Retinal pigment epithelial cell (primary cell): ENCODE data around the gene NRSN1.

Source experiments
- DNase-seq: peaks from one replicate; pipeline ENCODE4 v3.0.0-alpha.2; 2010; ENCODE audit warnings: low read depth
- H3K4me3 ChIP-seq: 2 replicates; pipeline ENCODE4 v1.5.1; 2011; ENCODE audit warnings: mild to moderate bottlenecking, low read length, control low read depth, moderate library complexity
- CTCF ChIP-seq: conservative IDR thresholded peaks from 2 replicates; pipeline ENCODE4 v1.5.1; 2011; ENCODE audit warnings: low read depth, low read length, control low read depth, inconsistent platforms

The NRSN1 gene

GRCh38 chr6:24093381-24093780 is 32.6 kb upstream of the NRSN1 start:
- DNase-seq: no peak
- no peak overlapping the region for H3K4me3 ChIP-seq
- TF ChIP-seq CTCF: no peak

- no peak overlapping the region for H3K4me3 ChIP-seq
- TF ChIP-seq CTCF: no peak
- no peak for DNase-seq
Measured at GRCh38 chr6:24099181-24099580, 26.8 kb upstream of the NRSN1 start.

- no peak for TF ChIP-seq CTCF
- no peak for DNase-seq
- no peak overlapping the region for H3K4me3 ChIP-seq
Measured at GRCh38 chr6:24100024-24100769, 25.8 kb upstream of the NRSN1 start.

GRCh38 chr6:24100770-24101155 is 25.3 kb upstream of the NRSN1 start:
- DNase-seq: no peak
- no peak overlapping the region for H3K4me3 ChIP-seq
- no peak for TF ChIP-seq CTCF

GRCh38 chr6:24105191-24105590 is 20.8 kb upstream of the NRSN1 start:
- no peak for DNase-seq
- no peak for TF ChIP-seq CTCF
- no peak overlapping the region for H3K4me3 ChIP-seq

- H3K4me3 ChIP-seq: no peak overlapping the region
- DNase-seq: no peak
- TF ChIP-seq CTCF: no peak
Measured at GRCh38 chr6:24106291-24106690, 19.7 kb upstream of the NRSN1 start.

GRCh38 chr6:24107294-24107693 is 18.7 kb upstream of the NRSN1 start:
- DNase-seq: no peak
- no peak overlapping the region for H3K4me3 ChIP-seq
- TF ChIP-seq CTCF: no peak
